Stimulated activated CD8-positive, alpha-beta memory T cell treated with anti-CD3 and anti-CD28 coated beads, Interleukin-7, amount 100 ng/mL, for 4 hours (primary cell): ENCODE results near the gene YPEL3.
A peak's percentile ranks its signal among the peaks of the same experiment; 100 is the strongest.
"Not testable (repeated sequence)": the region's sequence is repeated elsewhere in the genome, so short reads cannot be mapped to it uniquely, and the experiment has no call there.

Experiments used
- DNase-seq, 2 donors: peaks; one replicate each; pipeline ENCODE4 v3.0.0-alpha.2; 2020; ENCODE audit warnings: low read depth in 2 of 2

The YPEL3 gene

GRCh38 chr16:30117768-30118167 is 21.8 kb upstream of the YPEL3 start:
- no peak for DNase-seq

- no peak for DNase-seq
Observed at GRCh38 chr16:30116291-30117207, 20.5 kb upstream of the YPEL3 start.

GRCh38 chr16:30115238-30115637 is 19.2 kb upstream of the YPEL3 start:
- no peak for DNase-seq

- not testable (repeated sequence) for DNase-seq
Observed at GRCh38 chr16:30114833-30115232, 18.8 kb upstream of the YPEL3 start.

- DNase-seq: no peak
Observed at GRCh38 chr16:30114411-30114810, 18.4 kb upstream of the YPEL3 start.

- DNase-seq: no peak
Observed at GRCh38 chr16:30113711-30114333, 17.8 kb upstream of the YPEL3 start.

GRCh38 chr16:30113031-30113710 is 17.2 kb upstream of the YPEL3 start, which contains the start of gene GDPD3:
Gene GDPD3 (minus strand): TSS chr16:30113537. CDS start chr16:30113478, 59 bp downstream.
- no peak for DNase-seq

- DNase-seq: peak; percentile 22 to 27
Observed at GRCh38 chr16:30112197-30113030, 16.4 kb upstream of the YPEL3 start.

- DNase-seq: no peak
Observed at GRCh38 chr16:30110661-30111060, 14.6 kb upstream of the YPEL3 start.

- no peak for DNase-seq
Observed at GRCh38 chr16:30108059-30108850, 12.2 kb upstream of the YPEL3 start.

- no peak for DNase-seq
Observed at GRCh38 chr16:30104492-30104891, 8.5 kb upstream of the YPEL3 start.

- DNase-seq: no peak
Observed at GRCh38 chr16:30104090-30104489, 8.1 kb upstream of the YPEL3 start.

GRCh38 chr16:30096862-30097563 is 1.0 kb upstream of the YPEL3 start:
- no peak for DNase-seq

GRCh38 chr16:30095166-30096078 is 591 bp downstream of the YPEL3 start:
- no peak for DNase-seq

GRCh38 chr16:30094541-30095165 is 1.4 kb downstream of the YPEL3 start:
- no peak for DNase-seq

- peak in 1 of 2 donors; percentile 45 for DNase-seq
Observed at GRCh38 chr16:30092373-30093010, 3.5 kb downstream of the YPEL3 start.

GRCh38 chr16:30091474-30092372 is 4.3 kb downstream of the YPEL3 start, which contains the start of gene TBX6:
Gene TBX6 (minus strand): TSS chr16:30091924. CDS start chr16:30091193, 731 bp downstream.
- DNase-seq: peak; percentile 81 to 92
